Endothelial cell of umbilical vein (primary cell): Measurements from ENCODE around the gene SEMA3E. TPM values are rescaled to one million over a fixed set of nuclear protein-coding genes. Genes with fewer than 3 reads are reported as not detected.
"Not testable (repeated sequence)": the region's sequence is repeated elsewhere in the genome, so short reads cannot be mapped to it uniquely, and the experiment has no call there.

Source experiments
- BruUV-seq: library from RNA; stranded (reverse); fragments of 400-500 nt; replicated peaks from 2 replicates; lab custom pipeline; 2021; lab: Mats Ljungman, UMichigan
- CTCF ChIA-PET: fragments of 300-600, 350-600 bp; sonication (Branson Sonifier 250); formaldehyde crosslinking; loops from one replicate; lab custom pipeline; 2021; ENCODE audit warnings: antibody characterized with exemption, inconsistent platforms; lab: Charles Lee
- POLR2A ChIA-PET: fragments of 300-600, 350-600 bp; sonication (Branson Sonifier 250); formaldehyde crosslinking; loops from one replicate; lab custom pipeline; 2021; ENCODE audit warnings: antibody characterized with exemption, inconsistent platforms; lab: Charles Lee
- DNase-seq: peaks from one replicate; pipeline ENCODE4 v3.0.0-alpha.2; 2011; ENCODE audit warnings: low read depth, low spot score
- FAIRE-seq: peaks from 2 replicates; lab custom pipeline; 2011; peaks lifted over from hg19 to GRCh38; lab: Jason Lieb, UNC
- H2AFZ ChIP-seq: 2 replicates; pipeline ENCODE4 v1.6.0; 2012; ENCODE audit warnings: low read depth, low read length, control low read depth, inconsistent platforms
- H3K27ac ChIP-seq: 2 replicates; pipeline ENCODE4 v1.5.1; 2011; ENCODE audit warnings: low read depth, mild to moderate bottlenecking, control low read depth, low read length, moderate library complexity; ENCODE audit not compliant: insufficient read depth
- H3K27me3 ChIP-seq, 2 experiments: 2 replicates each; pipeline versions ENCODE4 v1.6.0 to v1.6.1; 2011; ENCODE audit warnings: low read length in 2 of 2, mixed read lengths in 1 of 2; ENCODE audit not compliant: control insufficient read depth in 2 of 2, insufficient read depth in 2 of 2
- H3K36me3 ChIP-seq, 2 experiments: 2 replicates in 1 of 2; 3 replicates in 1 of 2; pipeline ENCODE4 v1.5.1; 2011; ENCODE audit warnings: low read length in 2 of 2, mild to moderate bottlenecking in 1 of 2, moderate library complexity in 1 of 2; ENCODE audit not compliant: control insufficient read depth in 2 of 2, insufficient read depth in 2 of 2; ENCODE audit errors: extremely low read depth in 1 of 2
- H3K4me1 ChIP-seq: 3 replicates; pipeline ENCODE4 v1.5.1; 2011; ENCODE audit warnings: mild to moderate bottlenecking, low read length; ENCODE audit not compliant: control insufficient read depth, insufficient read depth; ENCODE audit errors: extremely low read depth
- H3K4me2 ChIP-seq: 2 replicates; pipeline ENCODE4 v1.6.1; 2011; ENCODE audit warnings: low read length, control low read depth, mixed read lengths; ENCODE audit not compliant: insufficient read depth
- H3K4me3 ChIP-seq, 3 experiments: fragments of 200-600 bp in 1 of 3; sonication (generic), shearing (Covaris generic) in 1 of 3; replicated peaks in 1 of 3; 2 replicates each; pipeline ENCODE4 v1.5.1; 2011 to 2016; ENCODE audit warnings: control low read depth in 3 of 3, low read length in 3 of 3, mild to moderate bottlenecking in 2 of 3, inconsistent platforms in 1 of 3, low read depth in 1 of 3, moderate library complexity in 1 of 3; ENCODE audit not compliant: insufficient read depth in 1 of 3
- H3K79me2 ChIP-seq: 2 replicates; pipeline ENCODE4 v1.6.0; 2012; ENCODE audit warnings: low read length, inconsistent platforms; ENCODE audit not compliant: control insufficient read depth, insufficient read depth
- H3K9ac ChIP-seq: replicated peaks from 2 replicates; pipeline ENCODE3; 2011; ENCODE audit warnings: low read length, control low read depth; ENCODE audit not compliant: insufficient read depth; ENCODE audit errors: extremely low read depth
- H3K9me1 ChIP-seq: replicated peaks from 3 replicates; pipeline ENCODE4 v1.6.0; 2011; ENCODE audit warnings: mild to moderate bottlenecking, low read length; ENCODE audit not compliant: control insufficient read depth, insufficient read depth; ENCODE audit errors: extremely low read depth
- H3K9me3 ChIP-seq: replicated peaks from 2 replicates; pipeline ENCODE4 v1.5.1; 2012; ENCODE audit warnings: low read length, inconsistent platforms; ENCODE audit not compliant: control insufficient read depth, insufficient read depth
- H4K20me1 ChIP-seq: replicated peaks from 2 replicates; pipeline ENCODE3; 2011; ENCODE audit warnings: mild to moderate bottlenecking, low read length; ENCODE audit not compliant: control insufficient read depth, insufficient read depth; ENCODE audit errors: extremely low read depth
- EZH2 ChIP-seq: IDR thresholded peaks from 2 replicates; pipeline ENCODE4 v1.6.1; 2012; ENCODE audit warnings: borderline replicate concordance, low read depth, mild to moderate bottlenecking, moderate library complexity, low read length, inconsistent platforms; ENCODE audit not compliant: severe bottlenecking
- FOS ChIP-seq: IDR thresholded peaks from 2 replicates; pipeline ENCODE4 v1.6.1; 2011; ENCODE audit warnings: mild to moderate bottlenecking, low read length, moderate library complexity, borderline replicate concordance; ENCODE audit not compliant: insufficient read depth
- GATA2 ChIP-seq: IDR thresholded peaks from 2 replicates; pipeline ENCODE4 v1.7.0; 2011; ENCODE audit warnings: low read depth, mild to moderate bottlenecking, moderate library complexity, mixed read lengths, low read length; ENCODE audit not compliant: insufficient read length, insufficient read depth
- JUN ChIP-seq: IDR thresholded peaks from 2 replicates; pipeline ENCODE4 v1.6.1; 2011; ENCODE audit warnings: borderline replicate concordance, low read depth; ENCODE audit not compliant: insufficient read length, insufficient read depth
- MYC ChIP-seq: IDR thresholded peaks from one replicate; pipeline ENCODE4 v1.6.1; 2011; ENCODE audit warnings: mild to moderate bottlenecking, low read depth, low read length
- POLR2A ChIP-seq: IDR thresholded peaks from 2 replicates; pipeline ENCODE4 v1.6.1; 2012; ENCODE audit warnings: low read depth, mild to moderate bottlenecking, control low read depth, low read length
- POLR2AphosphoS5 ChIP-seq: IDR thresholded peaks from 2 replicates; pipeline ENCODE4 v1.6.1; 2012; ENCODE audit warnings: low read depth, mild to moderate bottlenecking, control low read depth, low read length, moderate library complexity; ENCODE audit not compliant: insufficient read depth
- dilution Hi-C: fragments of 300-500 bp; cut with MboI; formaldehyde crosslinking; loops from one replicate; pipeline ENCODE4 v1.15.0; 2019; ENCODE audit warnings: low sequenced_read_pairs; ENCODE audit not compliant: extremely low pct_ligation_motif_present
- intact Hi-C: fragments of 100-400 bp; cut with micrococcal nuclease; formaldehyde crosslinking; loops from one replicate; pipeline ENCODE4 v1.10.0; 2022
- polyA plus RNA-seq, 4 experiments: library from polyadenylated mRNA; depleted of rRNA in 3 of 4; stranded (reverse) in 3 of 4; unstranded in 1 of 4; fragments of >200 nt; gene quantifications; 2 replicates each; pipeline versions ENCODE4 v1.2.1 to v1.2.3, GENCODE V29; 2011 to 2012; ENCODE audit warnings: missing spikeins in 1 of 4
- total RNA-seq: library from RNA; stranded (reverse); gene quantifications from 2 replicates; pipeline ENCODE4 v1.2.3, GENCODE V29; 2021
- TF ChIP-seq, protein P1 (sequence below): IDR thresholded peaks from 2 replicates; pipeline ENCODE4 v1.6.1; 2011; ENCODE audit not compliant: insufficient read depth, insufficient read length
- TF ChIP-seq, protein P2 (sequence below), 2 donors: IDR thresholded peaks; 1 replicate in 1 of 2; 2 replicates in 1 of 2; pipeline ENCODE4 v1.5.1; 2011; ENCODE audit warnings: low read length in 2 of 2, mild to moderate bottlenecking in 2 of 2, moderate library complexity in 2 of 2, control low read depth in 1 of 2, inconsistent platforms in 1 of 2, low read depth in 1 of 2; ENCODE audit not compliant: insufficient read depth in 1 of 2; ENCODE audit errors: extremely low read depth in 1 of 2

The SEMA3E gene
- total and polyA plus RNA-seq, 2 donors (not counting 3 experiments of a cell fraction or from before 2014, with no cell fraction given): not detected

DNA sequence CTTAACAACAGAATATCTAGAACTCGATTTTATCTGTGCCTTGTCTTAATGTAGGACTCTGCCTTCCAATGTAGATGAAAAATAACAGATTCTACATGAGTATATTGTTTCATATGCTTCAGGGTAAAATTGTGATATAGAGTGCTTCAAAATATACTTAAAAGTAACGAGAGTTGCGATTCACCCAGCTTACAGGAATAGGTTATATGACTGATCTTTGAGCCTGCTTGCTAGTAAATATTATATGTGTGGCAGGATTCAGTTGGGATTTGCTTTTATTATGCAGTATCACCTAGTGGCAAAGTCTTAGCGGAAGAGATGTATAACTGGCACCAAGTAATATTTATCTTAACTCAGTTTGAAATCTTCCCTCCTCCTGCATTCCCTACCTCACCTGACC lies 183.3 kb downstream of the SEMA3E start:
- Histone ChIP-seq H4K20me1 (no peaks in the 10 kb centered on the region), H3K9ac (no peak overlapping the region), H3K4me1 (peaks cover 16% of the 10 kb centered on the region), H3K9me1 (no peaks in the 10 kb centered on the region), H3K27me3 (no peaks in the 10 kb centered on the region), H3K27ac (no peak overlapping the region), H3K4me3 (no peak overlapping the region), H3K36me3 (no peaks in the 10 kb centered on the region), H3K9me3 (no peaks in the 10 kb centered on the region), H3K4me2 (no peak overlapping the region), H2AFZ (no peak overlapping the region), H3K79me2 (no peaks in the 10 kb centered on the region)
- TF ChIP-seq, protein P1, sequence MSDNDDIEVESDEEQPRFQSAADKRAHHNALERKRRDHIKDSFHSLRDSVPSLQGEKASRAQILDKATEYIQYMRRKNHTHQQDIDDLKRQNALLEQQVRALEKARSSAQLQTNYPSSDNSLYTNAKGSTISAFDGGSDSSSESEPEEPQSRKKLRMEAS: no peak
- TF ChIP-seq MYC: no peak
- TF ChIP-seq POLR2AphosphoS5: no peak
- TF ChIP-seq GATA2: no peak
- TF ChIP-seq JUN: no peak
- no peak for TF ChIP-seq EZH2
- TF ChIP-seq FOS: no peak
- TF ChIP-seq, protein P2, sequence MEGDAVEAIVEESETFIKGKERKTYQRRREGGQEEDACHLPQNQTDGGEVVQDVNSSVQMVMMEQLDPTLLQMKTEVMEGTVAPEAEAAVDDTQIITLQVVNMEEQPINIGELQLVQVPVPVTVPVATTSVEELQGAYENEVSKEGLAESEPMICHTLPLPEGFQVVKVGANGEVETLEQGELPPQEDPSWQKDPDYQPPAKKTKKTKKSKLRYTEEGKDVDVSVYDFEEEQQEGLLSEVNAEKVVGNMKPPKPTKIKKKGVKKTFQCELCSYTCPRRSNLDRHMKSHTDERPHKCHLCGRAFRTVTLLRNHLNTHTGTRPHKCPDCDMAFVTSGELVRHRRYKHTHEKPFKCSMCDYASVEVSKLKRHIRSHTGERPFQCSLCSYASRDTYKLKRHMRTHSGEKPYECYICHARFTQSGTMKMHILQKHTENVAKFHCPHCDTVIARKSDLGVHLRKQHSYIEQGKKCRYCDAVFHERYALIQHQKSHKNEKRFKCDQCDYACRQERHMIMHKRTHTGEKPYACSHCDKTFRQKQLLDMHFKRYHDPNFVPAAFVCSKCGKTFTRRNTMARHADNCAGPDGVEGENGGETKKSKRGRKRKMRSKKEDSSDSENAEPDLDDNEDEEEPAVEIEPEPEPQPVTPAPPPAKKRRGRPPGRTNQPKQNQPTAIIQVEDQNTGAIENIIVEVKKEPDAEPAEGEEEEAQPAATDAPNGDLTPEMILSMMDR (IDR thresholded peaks at IDR 0.05; ENCODE audit: extremely low read depth in 1 of 2, insufficient read depth in 1 of 2, low read depth in 1 of 2, low read length in 2 of 2): no peak
- no peak for TF ChIP-seq POLR2A
- no peak for FAIRE-seq
- intact Hi-C loops (loop anchor here (5.0 to 10.0 kb wide), 2 partner anchors 163 to 661 kb away; no protein-coding TSS in a partner anchor), dilution Hi-C loops (no loop called here)
- DNase-seq: no peak
- no TSS peak for BruUV-seq
- POLR2A ChIA-PET: no interaction called here
- CTCF ChIA-PET: no interaction called here

DNA sequence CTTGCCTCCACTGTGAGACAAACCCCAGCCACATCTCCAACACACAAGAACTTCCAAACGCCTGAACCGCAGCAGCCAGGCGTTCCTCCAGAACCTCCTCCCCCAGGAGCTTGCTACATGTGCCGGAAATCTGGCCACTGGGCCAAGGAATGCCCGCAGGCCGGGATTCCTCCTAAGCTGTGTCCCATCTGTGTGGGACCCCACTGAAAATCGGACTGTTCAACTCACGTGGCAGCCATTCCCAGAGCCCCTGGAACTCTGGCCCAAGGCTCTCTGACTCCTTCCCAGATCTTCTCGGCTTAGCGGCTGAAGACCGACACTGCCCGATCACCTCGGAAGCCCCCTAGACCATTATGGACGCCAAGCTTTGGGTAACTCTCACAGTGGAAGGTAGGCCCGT lies 187.1 kb downstream of the SEMA3E start:
- BruUV-seq, H3K79me2 ChIP-seq, H3K9me3 ChIP-seq, H3K4me3 ChIP-seq, H3K27ac ChIP-seq, dilution Hi-C loops, FAIRE-seq, H3K9ac ChIP-seq, POLR2A ChIA-PET, H3K4me2 ChIP-seq, H4K20me1 ChIP-seq, H3K4me1 ChIP-seq, H3K36me3 ChIP-seq, H2AFZ ChIP-seq, H3K9me1 ChIP-seq, DNase-seq, CTCF ChIA-PET, H3K27me3 ChIP-seq: not testable (repeated sequence)
- intact Hi-C loops: loop anchor here (10.0 kb wide), 1 partner anchor 657 kb away; no protein-coding TSS in a partner anchor
